Fibroblast of peridontal ligament (primary cell): ENCODE results near the gene PRUNE1.
A peak's percentile ranks its signal among the peaks of the same experiment; 100 is the strongest.

Experiments used
- DNase-seq: peaks from one replicate; pipeline ENCODE4 v3.0.0-alpha.2; 2010; ENCODE audit errors: extremely low read depth

PRUNE1 gene, protein sequence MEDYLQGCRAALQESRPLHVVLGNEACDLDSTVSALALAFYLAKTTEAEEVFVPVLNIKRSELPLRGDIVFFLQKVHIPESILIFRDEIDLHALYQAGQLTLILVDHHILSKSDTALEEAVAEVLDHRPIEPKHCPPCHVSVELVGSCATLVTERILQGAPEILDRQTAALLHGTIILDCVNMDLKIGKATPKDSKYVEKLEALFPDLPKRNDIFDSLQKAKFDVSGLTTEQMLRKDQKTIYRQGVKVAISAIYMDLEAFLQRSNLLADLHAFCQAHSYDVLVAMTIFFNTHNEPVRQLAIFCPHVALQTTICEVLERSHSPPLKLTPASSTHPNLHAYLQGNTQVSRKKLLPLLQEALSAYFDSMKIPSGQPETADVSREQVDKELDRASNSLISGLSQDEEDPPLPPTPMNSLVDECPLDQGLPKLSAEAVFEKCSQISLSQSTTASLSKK

DNA sequence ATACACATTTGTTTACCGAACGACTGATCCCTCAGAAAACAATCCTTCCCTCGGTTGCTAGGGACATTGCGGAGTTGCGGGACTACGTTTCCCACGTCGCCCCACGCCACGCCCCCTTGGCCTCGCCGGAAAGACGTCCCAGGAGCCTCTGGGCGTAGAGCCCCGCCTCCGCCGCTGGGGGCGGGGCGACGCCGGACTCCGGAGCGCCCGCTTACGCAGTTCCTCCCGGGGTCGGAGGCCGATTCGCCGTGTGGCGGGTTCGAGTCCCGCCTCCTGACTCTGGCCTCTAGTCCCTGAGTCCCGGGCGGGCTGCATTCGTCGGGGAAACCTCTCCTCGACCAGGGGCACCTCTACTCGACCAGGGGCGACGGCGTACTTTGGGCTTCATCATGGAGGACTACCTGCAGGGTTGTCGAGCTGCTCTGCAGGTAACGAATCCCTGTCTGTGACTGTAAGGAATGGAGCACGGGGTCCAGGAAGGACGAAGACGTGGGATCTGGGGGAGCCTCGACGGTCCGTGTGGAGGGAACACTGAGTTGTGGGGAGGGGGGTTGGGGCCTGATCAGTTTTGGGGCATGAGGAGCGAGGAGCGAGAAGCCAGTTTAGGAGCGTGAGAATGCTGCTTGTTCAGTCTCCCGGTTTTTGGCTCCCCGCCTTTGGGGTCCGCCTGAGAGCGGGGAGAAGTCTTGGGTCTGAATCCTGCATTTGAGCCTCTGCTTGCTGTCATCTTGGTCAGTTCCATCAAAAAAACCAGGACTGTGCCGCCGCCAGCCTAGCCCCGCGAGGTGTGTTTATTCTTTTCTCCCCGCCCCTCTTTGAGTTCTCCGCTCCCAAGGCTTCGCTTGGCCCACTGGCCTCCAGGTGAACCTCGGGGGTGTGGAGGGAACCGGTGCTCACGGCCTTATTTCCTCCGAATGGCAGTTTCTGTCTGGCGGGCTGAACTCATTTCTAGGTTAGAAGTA is at the start of gene PRUNE1:
Gene PRUNE1, plus strand, starts transcription at position 206 of the 962 bp plus-strand sequence. Its CDS starts 184 bp downstream, at position 390.
- peak; percentile 96 for DNase-seq

DNA sequence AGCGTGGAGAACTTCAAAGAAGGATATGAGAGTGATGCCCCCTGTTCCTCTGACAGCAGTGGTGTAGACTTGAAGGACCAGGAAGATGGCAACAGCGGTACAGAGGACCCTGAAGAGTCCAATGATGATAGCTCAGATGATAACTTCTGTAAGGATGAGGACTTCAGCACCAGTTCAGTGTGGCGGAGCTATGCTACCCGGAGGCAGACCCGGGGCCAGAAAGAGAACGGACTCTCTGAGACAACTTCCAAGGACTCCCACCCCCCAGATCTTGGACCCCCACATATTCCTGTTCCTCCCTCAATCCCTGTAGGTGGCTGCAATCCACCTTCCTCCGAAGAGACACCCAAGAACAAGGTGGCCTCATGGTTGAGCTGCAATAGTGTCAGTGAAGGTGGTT is 47.6 kb upstream of the PRUNE1 start:
- no peak for DNase-seq

DNA sequence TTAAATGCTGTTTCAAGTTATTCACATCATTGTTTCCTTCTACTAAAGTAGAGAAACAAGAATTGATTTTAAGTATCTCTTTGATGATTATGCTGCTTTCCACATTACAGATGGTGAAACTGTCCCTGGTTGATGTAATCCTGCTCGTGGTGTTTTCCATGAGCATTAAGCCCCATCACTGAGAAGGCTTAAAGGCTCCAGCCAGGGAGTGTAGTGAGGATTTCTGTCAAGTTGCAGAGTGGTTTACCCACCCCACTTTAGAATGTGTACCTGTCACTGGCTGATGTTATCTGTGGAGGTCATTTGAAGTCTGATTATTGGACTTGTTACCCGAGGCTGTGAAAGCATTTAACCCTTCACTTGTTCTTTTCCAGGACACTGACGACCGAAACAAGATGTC is 46.5 kb upstream of the PRUNE1 start:
- no peak for DNase-seq

DNA sequence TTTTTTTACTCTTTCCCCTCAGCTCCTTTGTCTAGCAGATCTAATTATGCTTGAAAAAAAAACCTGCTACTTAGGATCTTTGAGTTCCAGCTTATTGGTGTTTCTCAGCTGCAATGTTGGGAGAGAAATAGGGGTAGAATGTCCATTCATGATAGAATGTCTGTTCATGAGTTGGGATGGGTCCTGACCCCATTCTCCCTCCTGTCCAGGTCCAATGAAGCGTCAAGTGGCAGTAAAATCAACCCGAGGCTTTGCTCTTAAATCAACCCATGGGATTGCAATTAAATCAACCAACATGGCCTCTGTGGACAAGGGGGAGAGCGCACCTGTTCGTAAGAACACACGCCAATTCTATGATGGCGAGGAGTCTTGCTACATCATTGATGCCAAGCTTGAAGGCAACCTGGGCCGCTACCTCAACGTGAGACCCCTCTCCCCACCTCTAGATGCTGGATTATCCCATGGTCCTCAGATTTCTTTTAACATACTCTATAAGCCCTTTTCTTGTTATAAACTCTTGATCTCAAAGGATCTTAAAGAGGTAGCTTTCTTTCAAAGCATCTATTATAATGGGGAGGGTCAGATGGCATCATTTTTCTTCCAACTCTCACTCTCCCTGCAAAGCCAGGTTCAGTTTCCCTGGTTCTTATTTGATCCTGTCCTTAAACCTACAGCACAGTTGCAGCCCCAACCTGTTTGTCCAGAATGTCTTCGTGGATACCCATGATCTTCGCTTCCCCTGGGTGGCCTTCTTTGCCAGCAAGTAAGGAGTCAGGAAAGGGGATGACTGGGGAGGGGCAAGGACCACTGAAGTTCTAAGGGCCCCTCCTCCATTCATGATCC is 44.7 kb upstream of the PRUNE1 start:
- no peak for DNase-seq

DNA sequence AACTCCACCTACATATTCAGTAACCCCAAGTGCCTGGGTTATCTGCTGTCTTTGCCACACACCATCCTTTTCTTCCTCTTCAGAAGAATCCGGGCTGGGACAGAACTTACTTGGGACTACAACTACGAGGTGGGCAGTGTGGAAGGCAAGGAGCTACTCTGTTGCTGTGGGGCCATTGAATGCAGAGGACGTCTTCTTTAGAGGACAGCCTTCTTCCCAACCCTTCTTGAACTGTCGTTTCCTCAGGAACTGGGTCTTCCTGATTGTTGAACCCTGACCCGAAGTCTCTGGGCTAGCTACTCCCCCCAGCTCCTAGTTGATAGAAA is 44.1 kb upstream of the PRUNE1 start:
- DNase-seq: no peak

DNA sequence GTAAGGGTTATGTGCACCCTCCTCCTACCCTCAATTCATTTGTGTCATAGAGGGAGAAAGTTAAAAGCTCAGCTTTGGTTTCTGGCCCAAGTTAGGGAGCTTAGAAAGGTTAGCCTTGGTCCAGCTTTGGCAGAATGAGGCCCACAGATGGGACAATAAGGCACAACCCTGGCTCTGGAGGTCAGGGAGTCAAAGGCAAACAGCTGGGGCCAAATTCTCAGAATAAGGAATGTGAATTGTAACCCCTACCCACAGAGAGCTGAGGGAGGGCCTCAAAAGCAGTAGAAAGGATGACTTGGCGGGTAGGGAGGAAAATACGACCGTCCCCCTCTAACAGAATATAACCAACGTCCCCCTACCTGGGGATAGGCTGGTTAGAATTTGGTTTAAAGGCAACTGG is 42.6 kb upstream of the PRUNE1 start:
- DNase-seq: no peak

DNA sequence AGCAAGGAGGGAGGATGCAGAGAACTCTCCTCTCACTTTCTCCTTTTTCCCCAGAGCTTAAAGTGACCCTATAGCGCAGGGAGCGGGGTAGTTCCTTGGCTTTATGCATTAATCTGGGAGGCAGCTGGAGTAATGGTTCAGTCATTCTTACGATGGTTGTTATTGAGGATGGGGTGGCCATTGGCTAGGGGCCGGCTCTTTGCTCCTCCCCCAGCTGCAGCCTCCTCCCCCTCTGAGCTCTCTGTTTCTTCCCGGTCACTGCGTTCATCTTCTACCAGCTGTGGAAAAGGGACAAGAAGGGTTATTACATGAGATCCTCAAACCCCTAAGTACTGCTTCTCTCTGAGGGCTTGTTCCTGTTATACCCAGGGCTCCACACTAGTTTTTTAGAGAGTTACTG is 42.2 kb upstream of the PRUNE1 start:
- no peak for DNase-seq

DNA sequence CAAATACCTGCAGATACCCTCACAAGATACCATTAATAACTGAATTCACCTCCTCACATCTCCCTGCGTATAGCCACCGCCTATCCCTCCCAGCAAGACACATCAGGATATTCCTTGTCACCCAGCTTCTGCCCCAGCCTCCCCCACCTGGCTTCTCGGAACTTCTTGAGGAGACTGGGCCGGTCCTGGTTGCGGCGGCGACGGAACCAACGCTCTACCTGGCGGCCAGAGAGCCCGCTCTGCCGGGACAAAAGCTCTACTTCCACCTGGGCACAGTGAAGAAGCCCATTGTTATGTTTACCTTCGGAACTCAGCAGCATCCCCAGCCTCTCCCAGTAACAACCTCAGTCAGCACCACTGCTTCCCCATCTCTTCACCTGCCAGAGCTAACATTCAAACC is 40.3 kb upstream of the PRUNE1 start:
- no peak for DNase-seq

DNA sequence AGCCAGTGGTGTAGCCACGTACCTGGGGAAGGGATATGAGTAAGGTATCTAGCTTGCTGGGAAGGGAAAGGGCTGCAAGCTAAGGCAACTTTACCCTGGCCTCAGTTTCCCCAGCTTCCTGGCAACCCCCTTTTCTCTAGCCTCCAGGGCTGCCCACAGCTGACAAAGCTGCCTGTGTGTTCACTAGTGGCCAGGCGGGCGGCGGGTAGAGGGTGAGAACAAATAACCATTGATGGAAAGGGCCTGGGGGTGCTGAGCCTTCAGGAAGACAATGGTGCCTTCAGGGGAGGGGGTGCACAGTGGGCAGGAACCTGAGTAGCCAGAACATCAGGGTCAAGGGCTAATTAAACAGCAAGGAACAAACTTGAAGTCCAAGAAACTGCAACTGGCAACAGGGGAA is 39.8 kb upstream of the PRUNE1 start:
- no peak for DNase-seq

DNA sequence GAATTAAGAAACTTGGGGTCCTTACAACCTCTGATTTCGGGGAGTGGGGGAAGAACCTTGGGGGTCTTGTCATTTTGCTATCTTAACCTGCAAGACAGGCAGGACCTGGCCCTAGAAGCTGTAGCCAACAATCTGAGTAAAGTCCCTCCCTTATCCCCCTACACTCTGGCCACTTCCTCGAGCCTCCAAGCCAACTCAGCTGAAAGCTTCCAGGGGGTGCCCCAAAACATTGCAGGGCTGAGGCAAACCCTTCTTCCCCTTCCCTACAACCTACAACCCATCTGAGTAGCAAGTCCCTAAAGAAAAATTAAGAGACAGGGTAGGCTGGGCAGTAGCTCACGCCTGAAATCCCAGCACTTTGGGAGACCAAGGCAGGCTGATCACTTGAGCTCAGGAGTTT is 38.6 kb upstream of the PRUNE1 start:
- DNase-seq: no peak

DNA sequence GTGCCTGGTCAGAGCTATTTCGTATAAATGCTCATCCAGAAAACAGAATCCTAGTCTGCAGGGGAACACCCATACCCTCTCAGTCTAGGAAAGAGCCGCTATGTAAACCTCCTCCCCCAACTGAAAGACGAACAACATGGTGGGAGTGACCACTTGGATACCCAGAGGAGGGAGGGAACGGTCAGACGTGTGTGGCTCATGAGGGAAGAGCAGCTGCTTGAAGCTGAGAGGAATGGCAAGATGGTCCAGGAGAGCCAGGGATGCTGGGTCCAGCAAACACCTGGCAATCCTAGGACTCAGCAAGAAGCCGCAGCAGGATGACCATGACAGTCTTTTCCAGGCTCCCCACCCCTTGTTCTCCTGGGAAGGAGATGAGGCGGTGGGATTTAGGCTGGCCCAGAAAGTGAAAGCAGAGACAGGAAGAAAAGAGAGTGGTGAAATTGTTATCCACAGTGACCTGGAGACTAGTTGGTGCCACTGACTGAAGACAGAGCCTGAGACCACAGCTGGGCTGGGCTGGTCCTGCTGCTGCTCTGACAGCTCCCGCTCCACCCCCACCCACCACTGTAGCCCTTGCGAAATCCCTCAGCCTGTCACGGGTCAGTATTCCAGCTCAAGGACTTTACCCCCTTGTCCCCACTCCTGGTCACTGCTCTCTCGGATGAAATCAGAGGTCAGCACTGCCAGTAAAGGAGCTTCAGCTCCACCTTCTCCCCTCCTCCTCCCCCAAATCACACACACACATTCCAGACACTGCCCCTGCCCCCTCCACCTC is 37.3 kb upstream of the PRUNE1 start:
- DNase-seq: peak; percentile 44

DNA sequence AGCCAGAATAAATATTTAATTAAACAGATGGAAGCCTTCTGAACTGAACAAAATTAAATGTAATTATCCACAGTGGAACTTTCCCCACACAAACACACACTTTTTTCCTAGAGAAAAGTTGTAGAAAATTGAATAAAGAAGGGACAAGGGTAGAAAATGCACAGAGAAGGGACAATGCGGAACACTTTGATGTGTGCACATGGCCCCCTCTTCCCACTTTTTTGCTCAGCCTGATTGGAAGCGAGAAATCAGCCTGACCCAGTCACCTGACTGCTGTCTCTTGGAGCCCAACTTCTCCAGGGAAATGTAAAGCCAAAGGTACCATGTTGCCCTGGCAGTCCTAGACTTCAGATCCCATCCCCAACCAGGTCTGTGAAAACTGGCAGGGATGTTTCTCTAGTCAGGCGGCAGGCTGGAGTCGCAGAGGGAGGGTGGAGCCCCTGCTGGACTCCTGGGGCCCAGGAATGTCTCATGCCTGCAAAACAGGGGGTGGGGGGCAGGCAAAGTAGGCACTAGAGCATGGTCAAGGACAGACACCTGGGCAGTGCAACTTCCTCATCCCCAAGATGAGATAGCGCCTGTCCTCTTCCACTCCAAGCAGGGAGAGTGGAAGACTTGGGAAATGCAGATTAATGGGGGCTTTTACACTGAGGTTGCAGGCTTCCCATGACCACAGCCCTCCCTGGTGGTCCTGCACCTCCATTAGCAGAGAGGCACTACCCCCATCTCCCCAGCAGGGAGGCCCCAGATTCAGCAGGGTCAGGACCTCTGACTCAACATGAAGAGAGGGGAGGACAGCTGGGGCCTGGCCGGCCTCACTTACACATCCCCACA is 36.4 kb upstream of the PRUNE1 start:
- no peak for DNase-seq

DNA sequence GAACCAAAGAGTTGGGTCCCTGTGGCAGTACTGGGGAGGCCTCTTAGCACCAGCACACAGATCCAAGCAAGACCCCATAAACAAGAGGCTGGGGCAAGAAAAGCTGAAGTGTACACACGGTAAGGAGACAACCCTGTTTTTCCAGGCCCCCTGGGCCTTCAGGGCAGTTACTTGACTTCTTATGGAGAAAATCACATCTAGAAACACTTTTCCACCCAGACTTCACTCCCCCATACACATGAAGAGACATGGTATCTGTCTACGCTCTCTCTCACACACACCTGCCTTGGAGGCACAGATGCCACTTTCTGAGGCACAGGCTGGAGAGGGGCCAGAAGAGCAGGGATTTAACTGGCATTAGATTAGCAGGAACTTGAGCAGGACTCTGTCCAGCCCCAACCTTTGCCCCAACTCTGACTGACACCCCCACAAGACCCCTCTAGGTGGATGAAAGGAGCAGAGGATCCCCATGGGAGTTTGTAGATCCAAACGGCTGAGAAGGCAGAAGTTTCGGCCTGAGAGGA is 35.8 kb upstream of the PRUNE1 start:
- no peak for DNase-seq

DNA sequence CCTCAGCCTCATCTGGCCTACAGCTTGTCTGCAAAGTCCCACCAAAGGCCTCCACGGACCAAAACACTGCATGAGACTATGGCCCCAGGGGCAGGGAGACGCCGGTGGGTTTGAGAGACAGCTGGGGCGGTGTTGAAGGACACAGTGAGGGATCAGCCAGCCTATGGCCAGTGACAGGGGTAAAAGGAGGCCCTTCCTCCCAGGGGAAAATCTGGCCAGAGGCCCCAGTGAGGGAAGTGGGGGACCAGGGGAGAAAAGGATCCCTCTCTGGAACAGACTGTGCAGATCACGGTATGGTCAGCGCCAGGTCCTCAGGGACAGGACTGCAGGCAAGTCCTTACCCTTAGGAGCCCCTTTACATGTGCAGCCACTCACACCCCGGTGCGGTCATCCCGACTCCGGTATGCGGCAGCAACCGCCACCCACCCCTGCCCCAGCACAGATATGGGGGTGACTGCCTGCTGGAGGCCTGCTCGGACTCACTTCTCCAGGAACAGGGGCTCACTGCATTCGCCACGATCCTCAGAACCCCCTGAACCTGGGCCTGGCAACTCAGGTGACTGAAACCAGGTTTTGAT is 34.9 kb upstream of the PRUNE1 start:
- no peak for DNase-seq

DNA sequence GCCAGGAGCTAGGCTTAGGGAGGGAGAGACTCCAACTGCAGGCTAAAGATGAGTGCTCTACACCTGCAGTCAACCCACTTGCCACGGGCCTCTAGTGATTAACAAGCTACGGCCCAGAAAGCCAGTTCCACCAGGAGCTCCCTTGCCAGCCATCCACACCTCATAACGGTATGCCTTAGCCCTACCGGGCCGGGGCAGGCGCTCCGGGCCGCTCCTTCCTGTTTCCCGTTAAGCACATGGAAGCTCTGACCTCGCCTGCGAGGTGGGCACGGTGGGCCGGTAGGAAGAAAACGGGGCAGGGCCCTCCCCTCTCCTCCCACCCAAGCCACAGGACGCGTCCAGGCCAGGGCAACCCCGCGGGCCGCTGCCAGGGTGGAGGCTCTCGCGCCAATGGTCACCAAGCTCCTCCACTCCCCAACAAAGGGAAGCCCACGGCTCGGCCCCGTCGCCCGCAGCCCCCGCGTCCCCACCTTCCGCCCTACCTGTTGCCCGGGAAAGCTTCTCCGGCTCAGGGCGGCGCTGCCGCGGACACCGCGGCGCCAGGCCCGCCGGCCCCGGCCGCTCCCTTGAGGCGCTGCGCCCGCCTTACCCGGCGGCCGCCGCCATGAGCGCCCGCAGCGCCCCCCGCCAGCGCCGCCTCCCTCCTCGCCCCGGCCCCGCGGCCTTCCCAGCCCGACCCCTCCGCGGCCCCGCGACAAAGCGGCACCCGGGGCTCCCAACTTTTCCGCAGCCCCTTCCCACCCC is 34.2 kb upstream of the PRUNE1 start:
- DNase-seq: no peak

DNA sequence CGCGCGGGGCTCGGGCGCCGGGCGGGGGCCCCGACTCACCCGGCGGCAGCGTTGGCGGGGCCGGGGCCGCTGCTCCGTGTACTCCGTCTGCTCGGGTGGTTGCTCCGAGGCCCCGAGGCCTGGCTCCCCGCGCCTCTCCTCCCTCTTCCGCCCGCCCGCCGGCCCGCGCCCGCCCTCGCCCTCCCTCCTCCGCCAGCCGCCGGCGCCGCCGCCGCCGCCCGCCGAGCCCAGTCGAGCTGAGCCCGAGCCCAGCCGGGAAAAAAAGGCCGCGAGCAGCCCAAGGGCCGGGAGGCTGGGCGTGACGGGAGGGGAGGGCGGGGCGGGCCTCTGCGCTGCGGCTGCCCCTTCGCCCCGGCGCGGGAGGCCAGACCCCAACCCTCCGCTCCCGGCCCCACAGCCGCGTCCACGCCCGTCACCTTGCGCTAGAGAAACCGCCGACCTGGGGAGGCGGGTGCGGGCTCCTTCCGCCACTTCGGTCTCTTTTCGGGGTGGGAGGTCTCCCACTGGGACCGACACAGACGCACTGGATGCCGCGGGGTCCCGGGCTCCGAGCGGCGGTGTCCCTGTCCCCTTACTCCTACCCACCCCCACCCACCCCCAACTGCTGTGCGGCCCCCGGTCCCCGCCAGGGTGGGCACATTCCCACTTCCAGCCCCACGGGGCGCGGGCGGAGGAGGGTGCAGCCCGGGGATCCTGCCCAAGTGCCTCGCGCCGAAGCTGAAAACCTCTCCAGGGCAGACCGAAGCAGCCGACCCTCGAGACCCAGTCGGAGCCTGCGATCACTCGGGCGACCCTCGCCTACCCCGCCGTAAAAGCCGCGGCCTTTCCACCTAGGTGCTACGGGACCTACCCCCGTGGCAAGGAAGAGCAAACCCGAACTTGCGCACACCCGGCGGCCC is 33.4 kb upstream of the PRUNE1 start, which contains the start of gene CERS2:
Gene CERS2, minus strand, starts transcription at position 256 of the 899 bp plus-strand sequence. CDS start 5,745 bp downstream, outside the sequence.
- peak; percentile 66 for DNase-seq

DNA sequence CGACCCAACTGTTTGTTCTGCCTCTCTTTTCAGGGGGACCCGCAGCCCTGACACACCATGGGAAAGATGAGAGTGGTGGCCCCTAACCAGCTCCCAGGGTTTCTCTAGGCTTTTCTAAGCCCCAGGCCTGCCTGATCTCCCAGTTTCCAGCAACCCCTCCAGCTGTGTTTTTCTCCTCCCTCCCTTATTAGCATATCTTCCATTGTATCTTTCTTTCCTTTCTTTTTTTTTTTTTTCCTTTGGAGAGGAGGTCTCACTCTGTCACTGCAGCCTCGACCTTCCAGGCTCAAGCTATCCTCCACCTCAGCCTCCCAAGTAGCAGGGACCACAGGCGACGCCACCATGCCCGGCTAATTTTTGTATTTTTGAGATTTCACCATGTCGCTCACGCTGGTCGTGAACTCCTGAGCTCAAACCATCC is 31.8 kb upstream of the PRUNE1 start:
- no peak for DNase-seq
